Adrenal gland (tissue), 5 donors: ENCODE measurements around the gene SASS6.

Source experiments
- POLR2A ChIP-seq, 2 donors: fragments of 450-650 bp; IDR thresholded peaks; one replicate each; pipeline ENCODE4 v1.6.1; 2017; ENCODE audit warnings: antibody characterized with exemption in 2 of 2, mild to moderate bottlenecking in 2 of 2, moderate library complexity in 1 of 2
- TF ChIP-seq, protein P1 (sequence below), 6 experiments: fragments of 450-650 bp in 4 of 6; fragments of 200-600 bp in 2 of 6; sonication (generic) in 1 of 6; IDR thresholded peaks; 1 replicate in 5 of 6; 2 replicates in 1 of 6; pipeline versions ENCODE4 v1.5.1 to v1.8.0; 2016 to 2021; ENCODE audit warnings: antibody characterized with exemption in 6 of 6, mild to moderate bottlenecking in 2 of 6, moderate library complexity in 1 of 6
- donor health status: DM: no; HTN: no; CAD: no.

DNA sequence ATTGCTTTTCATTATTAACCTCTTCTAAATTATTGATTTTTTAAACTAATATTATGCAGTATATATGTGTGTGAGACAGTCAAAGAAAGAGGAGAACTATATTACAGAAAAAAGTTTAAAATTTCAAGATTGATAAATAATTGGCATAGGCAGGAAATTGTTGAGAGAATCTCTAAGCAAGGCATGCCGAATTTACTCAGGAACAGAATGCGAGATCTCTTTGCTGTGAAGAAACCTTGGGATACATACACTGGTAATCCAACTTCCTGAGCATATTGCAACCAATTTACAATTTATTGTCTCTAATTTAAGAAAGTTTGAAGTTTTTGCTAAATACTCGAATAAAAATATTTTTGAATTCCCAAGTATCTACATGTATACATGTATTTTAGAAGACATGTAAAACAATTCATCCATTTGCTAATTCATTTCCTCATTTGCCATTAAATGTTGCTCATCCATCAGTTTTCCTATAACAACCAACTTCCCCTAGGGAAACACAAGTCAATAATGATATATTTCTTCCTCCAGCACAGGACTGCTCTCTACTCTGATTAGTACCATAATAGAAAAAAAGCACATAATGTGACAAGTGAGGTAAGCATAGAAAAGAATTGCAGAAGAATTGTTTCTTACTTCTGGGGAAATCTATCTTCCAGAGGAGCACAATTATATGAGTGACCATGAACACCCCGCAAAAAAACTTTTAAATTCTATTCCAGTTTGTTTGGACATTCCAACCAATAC is 44.7 kb upstream of the SASS6 start:
- TF ChIP-seq, protein P1, sequence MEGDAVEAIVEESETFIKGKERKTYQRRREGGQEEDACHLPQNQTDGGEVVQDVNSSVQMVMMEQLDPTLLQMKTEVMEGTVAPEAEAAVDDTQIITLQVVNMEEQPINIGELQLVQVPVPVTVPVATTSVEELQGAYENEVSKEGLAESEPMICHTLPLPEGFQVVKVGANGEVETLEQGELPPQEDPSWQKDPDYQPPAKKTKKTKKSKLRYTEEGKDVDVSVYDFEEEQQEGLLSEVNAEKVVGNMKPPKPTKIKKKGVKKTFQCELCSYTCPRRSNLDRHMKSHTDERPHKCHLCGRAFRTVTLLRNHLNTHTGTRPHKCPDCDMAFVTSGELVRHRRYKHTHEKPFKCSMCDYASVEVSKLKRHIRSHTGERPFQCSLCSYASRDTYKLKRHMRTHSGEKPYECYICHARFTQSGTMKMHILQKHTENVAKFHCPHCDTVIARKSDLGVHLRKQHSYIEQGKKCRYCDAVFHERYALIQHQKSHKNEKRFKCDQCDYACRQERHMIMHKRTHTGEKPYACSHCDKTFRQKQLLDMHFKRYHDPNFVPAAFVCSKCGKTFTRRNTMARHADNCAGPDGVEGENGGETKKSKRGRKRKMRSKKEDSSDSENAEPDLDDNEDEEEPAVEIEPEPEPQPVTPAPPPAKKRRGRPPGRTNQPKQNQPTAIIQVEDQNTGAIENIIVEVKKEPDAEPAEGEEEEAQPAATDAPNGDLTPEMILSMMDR (IDR thresholded peaks at IDR 0.05), result no peak
- no peak for TF ChIP-seq POLR2A (IDR thresholded peaks at IDR 0.05)
